SH-SY5Y (cell line): Measurements from ENCODE around the gene CABP7.

Experiments used
- GATA2 ChIP-seq: IDR thresholded peaks from 2 replicates; pipeline ENCODE4 v1.6.1; 2011; ENCODE audit warnings: mild to moderate bottlenecking, low read depth, low read length
- GATA3 ChIP-seq: IDR thresholded peaks from 2 replicates; pipeline ENCODE4 v1.6.1; 2011; ENCODE audit warnings: low read depth, mild to moderate bottlenecking, low read length, moderate library complexity

Gene CABP7

DNA sequence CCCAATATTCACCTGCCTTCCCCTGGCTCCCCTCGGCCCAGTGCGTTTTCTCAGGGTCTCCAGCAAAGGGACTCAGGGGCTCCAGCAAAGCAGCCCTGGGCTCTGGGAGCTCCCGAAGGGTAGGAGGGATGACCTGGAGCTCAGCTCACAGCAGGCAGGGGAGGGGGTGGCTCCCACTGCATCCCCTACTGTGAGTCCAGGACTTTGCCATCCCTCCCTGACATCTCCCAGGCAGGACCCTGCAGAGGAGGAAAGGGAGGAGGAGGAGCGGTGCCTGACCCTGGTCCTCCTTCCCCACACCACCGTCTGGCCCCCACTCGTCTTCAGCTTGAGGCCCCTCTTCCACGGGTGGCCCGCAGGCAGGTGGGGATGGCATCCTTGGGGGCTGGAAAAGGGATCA is 5.0 kb downstream of the CABP7 start:
- TF ChIP-seq GATA3 (no peak), GATA2 (no peak)

DNA sequence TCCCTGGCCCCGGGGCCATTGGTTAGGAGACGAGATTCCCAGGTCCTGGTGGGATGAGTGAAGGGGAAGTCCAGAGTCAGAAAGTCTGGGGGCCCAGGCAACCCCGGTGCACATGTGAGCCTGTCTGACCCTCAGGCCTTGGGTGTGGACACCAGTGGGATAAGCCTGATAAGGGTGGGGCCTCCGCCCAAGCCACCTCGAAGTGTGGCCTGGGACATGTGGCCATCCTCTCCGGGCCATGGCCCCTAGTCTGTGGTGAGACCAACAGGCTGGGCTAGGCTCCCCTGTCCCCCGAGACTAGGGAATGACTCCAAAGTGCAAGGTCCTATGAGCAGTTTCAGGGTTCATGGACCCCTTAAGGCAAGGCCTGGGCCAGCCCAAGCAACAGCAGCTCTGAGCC is 6.3 kb downstream of the CABP7 start:
- TF ChIP-seq GATA2: no peak
- TF ChIP-seq GATA3: no peak

DNA sequence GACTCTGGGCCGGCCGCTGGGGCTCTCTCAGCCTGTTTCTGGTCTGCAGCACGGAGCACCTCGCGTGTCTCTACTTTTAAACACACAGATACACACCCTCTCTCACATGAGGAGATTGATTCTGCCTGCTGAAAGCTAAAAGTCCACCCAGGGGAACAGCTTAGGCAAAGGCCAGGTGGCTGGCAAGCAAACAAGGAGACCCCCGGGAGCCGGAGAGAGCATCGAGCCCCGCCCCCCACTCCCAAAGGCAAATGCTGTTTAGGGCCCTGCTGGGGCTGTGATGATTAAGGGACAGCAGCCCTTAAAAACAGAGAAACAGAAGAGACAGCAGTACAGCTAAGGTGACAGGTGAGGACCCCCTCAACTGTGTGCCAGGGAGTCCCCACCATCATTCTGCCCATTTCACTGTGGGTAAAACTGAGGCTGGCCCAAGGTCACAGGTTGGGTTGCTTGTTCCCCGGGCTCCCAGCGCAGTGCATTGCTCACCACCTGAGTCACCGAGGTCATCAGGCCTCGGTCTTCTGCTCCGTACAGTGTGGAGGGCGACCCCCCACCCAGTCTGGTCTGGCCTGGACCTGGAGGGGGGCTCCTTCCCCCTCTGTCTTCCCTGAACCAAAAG is 6.8 kb downstream of the CABP7 start:
- no peak for TF ChIP-seq GATA2

DNA sequence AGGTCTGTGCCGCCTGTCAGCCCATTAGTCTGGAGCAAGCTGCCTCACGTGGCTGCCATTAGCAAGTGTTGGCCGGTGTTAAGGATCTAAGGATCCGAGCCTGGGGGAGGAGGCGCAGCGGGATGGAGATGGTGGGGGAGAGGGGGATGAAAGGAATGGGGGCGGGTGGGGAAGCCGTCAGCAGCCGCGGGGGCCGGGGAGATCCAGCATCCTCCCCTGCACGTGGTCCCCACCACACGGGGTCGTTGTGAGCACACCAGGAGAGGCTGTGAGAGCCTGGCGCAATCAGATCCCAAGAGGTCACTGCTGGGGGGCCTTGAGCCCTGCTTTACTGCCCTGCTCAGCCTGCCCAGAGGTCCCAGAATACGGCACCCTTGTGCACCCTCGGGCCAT is 7.3 kb downstream of the CABP7 start:
- TF ChIP-seq GATA2: no peak
- no peak for TF ChIP-seq GATA3

DNA sequence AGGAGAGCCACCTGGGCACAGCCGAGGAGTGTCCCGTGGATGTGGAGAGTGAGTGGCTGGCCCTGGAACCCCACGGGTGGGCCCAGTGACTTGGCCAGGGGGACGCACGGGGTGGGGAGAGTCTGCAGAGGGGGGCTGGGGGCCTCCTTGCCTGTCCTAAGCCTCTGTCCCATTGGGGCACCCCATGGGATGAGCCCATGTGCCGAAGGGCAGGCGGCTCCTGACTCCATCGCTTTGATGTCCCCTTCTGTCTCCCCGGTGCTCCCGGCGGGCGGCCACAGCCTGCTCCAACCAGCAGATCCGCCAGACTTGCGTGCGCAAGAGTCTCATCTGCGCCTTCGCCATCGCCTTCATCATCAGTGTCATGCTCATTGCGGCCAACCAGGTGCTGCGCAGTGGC is 9.4 kb downstream of the CABP7 start:
- no peak for TF ChIP-seq GATA2
- TF ChIP-seq GATA3: no peak

DNA sequence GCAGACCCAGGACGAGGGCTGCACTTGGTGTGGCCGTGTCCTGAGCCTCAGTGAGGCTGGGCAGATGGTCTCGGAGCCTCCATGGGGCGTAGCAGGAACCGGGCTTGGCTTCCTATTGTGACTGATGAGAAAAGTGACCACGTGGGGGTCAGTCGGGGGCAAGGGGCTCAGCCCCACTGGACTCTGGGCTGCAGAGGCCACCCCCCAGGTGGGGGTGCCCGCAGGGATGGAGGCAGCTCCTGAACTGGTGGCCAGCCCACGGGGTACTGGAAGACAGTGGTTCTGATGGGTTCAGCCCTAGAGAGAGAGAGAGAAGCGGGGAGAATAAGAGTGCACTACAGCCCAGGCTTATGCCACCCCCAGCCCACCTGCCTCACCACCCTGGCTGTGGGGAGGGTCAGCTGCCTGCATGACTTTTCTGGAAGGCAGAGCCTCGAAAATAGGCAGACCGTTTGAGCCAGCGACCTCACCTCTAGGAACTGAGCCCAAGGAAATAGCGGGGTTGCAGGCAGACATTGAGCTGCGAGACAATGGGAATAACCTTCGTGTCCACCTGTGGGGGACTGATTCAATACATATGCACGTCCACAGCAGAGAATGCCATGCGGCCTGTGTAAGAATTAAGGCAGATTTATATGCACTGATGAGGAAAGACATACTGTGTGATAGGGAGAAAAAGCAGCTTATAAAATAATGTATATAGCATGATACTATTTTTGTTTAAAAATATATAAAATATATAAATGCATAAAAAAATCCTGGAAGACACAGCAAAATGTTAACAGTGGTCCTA is 11.5 kb downstream of the CABP7 start:
- TF ChIP-seq GATA2 (no peak), GATA3 (no peak)

DNA sequence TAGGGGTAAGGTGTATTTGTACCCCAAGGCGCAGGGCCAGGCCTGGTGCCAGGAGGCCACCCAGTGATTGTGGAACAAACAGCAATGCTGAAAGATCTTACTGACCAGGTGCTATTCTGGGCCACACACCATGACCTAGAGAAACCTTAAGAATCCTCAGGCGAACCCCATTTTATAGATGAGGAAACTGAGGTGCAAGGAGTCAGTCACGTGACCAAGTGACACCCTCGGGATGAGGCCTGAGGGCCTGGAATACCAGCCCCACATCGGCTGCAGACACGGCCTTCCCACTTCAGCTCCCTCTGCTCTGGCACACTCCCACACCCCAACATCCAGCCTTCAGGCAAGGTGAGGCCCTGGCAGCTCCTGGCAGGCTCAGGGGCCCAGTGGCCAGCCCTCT is 13.1 kb downstream of the CABP7 start:
- TF ChIP-seq GATA3 (no peak), GATA2 (no peak)

DNA sequence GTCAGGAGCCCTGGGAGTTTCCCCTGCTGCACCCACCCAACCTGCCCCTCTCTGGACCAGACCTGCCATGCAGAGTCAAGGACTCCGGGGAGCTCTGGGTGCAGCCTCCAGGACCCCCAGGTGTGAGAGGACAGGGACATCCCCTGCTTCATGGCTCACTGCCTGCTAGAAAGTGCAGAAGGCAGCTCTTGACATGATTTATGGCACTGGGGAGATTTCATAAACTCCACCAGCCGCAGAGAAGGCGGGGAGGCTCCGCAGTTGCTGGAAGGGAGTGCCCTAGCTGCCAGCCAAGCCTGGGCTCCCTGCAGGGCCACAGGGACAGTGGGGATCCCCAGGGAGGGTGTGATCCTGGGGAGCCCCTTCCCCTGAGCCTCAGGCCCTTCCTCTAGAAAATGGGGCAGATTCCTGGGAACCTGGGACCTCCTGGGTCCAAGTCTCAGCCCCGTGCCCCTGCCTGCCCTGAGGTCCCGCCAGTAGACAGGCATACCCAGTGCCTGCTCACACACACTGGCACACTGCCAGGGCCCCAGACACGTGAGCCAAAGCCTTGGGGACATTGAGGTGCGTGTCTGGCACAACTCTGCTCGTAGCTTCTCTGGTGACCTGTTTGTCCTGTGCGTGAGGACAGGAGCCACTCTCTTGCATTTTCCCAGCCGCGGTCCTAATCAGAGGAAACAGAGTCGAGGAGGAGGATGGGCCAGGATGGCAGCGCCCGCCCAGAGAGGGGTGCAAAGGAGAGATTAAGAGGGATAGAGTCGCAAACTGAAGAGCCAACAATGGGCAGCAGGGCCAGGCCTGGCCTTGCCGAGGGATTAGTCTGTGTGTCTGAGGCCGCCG is 13.8 kb downstream of the CABP7 start:
- TF ChIP-seq GATA3: no peak
- TF ChIP-seq GATA2: no peak

DNA sequence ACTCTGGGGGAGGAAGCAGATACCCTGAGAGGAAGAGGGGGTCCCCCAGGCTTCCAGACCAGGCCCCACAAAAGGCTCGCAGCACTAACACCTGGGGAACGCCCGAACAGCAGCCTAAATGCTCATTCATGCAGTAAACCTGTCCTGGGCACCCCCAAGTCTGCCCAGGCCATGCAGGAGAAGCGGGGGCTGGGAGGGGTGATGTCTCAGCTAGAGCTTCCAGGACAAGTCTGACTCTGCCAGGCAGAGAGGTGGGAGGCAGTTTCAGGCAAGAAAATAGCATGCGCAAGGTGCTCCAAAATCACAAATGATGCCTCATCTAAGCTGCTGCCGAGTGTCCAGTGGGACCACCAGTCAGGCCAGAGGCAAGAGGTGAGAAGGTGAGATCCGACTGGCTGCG is 14.6 kb downstream of the CABP7 start:
- TF ChIP-seq GATA3: no peak

DNA sequence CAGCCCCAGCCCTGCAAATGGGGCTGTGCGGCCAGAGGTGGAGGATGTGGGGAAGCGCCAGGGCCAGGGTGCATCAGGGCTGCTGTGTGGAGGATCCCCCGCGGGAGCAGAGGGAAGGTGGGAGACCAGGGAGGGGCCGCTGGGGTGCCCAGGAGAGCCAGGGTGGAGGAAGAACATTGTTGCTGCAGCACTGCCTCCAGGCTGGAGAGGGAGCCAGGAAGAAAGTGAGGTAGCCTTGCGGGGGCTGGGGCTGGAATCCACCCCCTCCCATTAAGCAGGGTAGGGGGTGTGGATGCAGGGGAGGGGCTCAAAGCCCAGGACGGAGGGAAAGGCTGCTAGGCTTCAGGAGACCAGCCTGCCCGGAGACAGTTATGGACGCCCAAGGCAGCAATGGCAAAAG is 15.0 kb downstream of the CABP7 start:
- no peak for TF ChIP-seq GATA2
- TF ChIP-seq GATA3: no peak

DNA sequence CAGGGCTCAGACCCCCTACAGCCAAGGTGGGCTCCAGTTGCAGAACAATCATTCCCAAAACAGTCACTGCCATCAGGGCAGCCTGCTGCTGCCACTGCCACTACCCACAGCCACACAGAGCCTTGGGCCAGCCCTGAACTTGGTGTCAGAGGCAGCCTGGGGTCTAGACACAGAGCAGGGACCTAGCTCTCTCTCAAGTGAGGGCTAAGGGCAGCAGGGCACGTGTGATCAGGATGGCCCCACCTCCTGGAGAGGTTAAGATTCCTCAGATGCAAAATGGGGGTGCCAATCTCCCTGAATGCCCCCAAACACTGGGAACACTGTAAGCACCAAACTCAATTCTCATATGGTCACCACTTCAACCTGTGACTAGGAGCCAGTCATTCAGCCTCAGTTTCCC is 15.6 kb downstream of the CABP7 start:
- TF ChIP-seq GATA3: no peak
- no peak for TF ChIP-seq GATA2

DNA sequence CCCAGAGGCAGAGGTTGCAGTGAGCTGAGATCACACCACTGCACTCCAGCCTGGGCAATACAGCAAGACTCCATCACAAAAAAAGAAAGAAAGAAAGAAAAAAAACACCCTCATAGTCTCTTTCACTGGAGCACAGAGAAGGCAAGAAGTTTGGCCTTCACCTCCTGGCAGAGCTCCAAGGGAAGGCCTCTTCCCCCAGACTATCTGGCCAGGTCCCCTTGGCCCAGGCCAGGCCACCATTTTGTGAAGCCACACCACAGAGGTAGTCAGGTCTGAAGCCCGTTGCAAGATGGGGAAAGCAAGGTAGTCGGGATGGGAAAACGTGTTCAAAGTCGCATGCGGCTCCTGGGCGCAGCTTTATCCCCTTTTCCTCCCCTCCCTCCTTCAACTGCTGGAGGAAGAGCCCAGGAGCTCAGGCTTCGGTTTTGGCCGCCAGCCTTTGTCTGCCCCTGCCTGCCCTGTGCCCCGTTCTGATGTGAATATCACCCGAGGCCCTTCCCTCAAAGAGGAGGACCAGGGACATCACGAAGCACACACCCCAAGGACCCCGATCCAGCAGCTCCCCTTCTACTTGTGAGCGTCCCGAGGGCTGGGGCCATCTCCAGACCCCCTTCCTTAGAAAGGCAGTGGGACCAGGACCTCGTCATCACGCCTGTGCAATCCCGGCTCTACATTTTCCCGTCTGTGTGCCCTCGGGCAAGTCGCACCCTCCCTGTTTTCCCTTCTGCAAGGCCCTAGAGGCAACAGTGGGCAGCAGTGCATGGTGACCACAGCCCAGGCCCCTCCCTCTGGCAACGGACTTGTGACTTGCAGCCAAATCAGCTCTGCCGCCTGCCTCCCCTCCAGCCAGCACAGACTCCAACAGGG is 17.7 kb downstream of the CABP7 start:
- TF ChIP-seq GATA2 (no peak), GATA3 (no peak)

DNA sequence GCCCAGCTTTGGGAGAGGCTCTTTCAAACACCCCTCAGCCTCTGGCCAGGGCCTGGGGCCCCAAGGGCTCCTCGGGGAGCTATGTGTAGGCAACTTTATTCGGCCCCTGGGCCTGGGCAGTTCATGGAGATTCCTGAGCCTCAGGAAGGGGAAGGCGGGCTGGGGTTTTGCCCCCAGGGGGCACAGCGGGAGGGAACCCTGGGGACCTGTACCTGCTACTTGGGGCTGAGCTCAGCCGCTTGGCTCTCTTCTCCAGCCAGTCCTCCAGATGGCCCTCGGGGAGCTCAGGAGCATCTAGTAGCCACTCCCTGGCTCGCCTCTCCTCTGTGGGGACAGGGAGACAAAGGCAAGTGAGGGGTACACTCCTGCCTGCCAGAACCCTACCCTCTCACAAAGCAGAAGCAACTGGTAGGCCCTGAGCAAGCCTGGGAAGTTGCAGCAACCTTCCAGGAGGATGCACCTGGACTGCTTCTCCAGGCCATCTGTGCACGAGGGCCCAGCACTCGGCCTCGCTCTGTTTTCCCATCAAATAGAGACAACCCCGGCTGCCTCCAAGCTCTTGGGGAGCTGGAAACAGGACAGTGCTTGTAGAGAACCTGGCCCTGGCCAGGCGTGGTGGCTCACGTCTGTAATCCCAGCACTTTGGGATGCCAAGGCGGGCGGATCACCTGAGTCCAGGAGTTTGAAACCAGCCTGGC is 18.5 kb downstream of the CABP7 start:
- TF ChIP-seq GATA2 (no peak), GATA3 (no peak)

DNA sequence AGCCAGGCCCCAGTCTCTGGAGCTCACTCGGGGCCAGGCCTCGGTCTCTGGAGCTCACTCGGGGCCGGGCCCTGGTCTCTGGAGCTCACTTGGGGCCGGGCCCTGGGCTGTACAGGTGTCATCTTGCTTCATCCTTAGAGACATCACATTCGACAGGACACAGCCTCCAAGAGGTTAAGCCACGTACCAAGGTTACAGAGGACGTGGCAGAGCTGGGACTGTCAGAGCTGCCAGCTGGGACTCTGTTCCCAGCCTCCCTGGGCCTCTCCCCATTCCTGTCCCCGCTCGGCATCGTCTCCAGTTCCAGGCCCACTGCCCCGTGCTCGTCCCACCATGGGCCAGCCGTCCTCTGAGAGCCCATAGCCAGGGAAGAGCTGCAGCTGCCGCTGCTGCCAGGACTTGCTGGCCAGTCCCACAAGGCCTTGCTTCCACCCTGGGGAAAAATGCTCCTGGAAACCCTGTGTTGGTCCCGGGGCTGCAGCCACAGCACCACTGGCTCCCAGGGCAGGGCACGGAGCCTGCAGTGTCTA is 19.6 kb downstream of the CABP7 start:
- no peak for TF ChIP-seq GATA2
- TF ChIP-seq GATA3: no peak
